GM12891 (cell line): Measurements from ENCODE around the gene DSTN.

Experiments used
- PAX5 ChIP-seq: IDR thresholded peaks from 2 replicates; pipeline ENCODE4 v1.6.1; 2011; ENCODE audit warnings: low read length, moderate library complexity, mild to moderate bottlenecking; ENCODE audit not compliant: insufficient read depth, severe bottlenecking
- POLR2A ChIP-seq: IDR thresholded peaks from 2 replicates; pipeline ENCODE4 v1.6.1; 2011; ENCODE audit warnings: low read depth, low read length, control low read depth
- POLR2AphosphoS5 ChIP-seq: IDR thresholded peaks from 2 replicates; pipeline ENCODE4 v1.6.1; 2011; ENCODE audit warnings: low read depth, low read length, control low read depth
- SPI1 ChIP-seq: IDR thresholded peaks from 2 replicates; pipeline ENCODE4 v1.6.1; 2011; ENCODE audit warnings: low read depth, low read length, control low read depth

- TF ChIP-seq POLR2AphosphoS5 (no peak), POLR2A (no peak), PAX5 (no peak), SPI1 (no peak)
These were observed 46.5 kb upstream of the DSTN start for GRCh38 chr20:17523326-17523725.
